ENCODE measurements around the gene TGM2.

TGM2 gene

DNA sequence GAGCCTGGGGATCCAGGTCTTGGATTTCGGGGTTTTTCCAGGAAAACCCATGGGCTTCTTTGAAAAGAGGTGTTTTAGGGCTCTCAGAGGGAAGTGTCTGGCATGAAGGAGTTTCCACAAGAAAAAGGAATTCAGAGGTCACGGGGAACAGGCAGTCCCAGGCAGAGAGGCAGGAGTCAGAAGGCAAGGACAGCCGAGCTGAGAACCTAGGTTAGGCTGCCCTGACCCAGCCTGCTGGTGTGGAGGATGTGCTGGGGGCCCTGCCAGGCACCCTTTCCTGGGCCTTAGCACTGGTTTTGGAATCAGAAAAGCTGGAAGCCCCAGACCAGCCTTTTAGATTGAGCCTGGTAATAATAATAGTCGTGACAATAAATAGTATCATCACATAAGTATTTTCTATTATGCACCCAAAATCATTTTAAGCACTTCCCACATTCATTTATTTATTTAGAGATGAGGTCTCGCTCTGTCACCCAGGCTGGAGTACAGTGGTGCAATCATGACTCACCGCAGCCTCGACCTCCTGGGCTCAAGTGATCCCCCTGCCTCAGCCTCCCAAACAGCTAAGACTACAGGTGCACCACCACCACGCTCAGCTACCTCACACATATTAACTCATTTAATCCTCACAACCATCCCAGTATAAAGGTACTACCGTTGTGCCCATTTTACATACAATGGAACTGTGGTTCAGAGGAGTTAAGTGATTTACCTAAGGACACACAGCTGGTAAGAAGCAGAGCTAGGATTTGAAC, 19.9 kb downstream of the TGM2 start:
- no peak for DNase-seq (ENCODE audit: low spot score)

DNA sequence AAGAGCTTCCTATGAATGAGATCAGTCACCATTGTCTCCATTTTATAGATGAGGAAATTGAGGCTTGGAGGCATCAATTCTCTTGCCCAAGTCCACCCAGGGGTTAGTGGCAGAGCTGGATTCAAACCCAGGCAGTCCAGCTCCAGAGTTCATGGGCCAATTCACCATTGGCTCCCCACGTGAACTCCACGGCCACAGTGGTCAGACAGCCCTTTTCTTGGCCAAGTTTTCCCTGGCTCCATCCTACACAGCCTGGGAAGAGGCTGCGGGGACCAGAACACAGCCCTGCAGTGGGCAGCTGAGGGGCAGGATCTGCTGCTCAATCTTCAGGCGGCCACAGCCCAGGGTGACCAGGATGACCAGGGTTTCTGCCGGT, 20.5 kb downstream of the TGM2 start:
- DNase-seq (ENCODE audit: low spot score): no peak

DNA sequence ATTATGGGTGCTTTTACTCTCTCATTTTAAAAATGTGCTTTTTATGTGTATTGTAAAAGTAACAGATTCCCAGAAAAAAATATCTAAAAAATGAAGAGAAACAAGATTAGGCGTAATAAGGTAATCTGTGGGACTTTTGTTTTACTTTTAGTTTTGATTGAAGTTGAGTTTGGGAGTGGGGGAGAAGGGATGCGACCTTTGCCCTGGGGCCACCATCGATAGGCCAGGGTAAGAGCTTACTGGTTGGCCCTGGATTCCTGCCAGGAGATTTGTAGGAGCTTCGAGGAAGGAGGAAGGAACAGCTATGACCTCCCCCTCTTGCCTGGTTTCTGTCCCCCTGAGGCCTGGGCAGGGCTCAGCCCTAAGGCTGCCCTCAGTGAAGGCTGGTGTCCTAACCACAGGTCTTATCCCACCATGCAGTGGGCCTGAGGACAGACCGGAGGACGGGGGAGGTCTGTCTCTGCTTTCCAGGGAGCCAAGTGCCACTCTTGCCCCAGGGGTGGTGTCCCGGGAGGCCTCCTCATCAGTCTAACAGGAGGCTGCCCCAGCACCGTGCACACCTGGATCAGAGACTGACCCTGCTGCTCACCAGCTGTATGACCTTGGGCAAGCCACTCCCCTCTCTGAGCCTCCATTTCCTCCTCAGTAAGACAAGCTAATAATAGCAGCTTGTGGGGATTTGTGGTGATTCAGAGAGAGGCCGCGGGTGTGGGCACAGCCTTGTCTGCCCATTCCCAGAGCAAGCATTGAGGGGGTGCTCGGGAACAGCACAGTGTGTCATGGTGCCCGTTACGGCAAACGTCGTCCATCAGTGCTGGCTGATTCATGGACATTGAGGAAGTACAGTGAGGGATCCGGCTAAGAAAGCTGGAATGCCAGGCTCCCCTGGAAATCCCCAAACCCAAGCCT, 21.2 kb downstream of the TGM2 start:
- no peak for DNase-seq (ENCODE audit: low spot score)

DNA sequence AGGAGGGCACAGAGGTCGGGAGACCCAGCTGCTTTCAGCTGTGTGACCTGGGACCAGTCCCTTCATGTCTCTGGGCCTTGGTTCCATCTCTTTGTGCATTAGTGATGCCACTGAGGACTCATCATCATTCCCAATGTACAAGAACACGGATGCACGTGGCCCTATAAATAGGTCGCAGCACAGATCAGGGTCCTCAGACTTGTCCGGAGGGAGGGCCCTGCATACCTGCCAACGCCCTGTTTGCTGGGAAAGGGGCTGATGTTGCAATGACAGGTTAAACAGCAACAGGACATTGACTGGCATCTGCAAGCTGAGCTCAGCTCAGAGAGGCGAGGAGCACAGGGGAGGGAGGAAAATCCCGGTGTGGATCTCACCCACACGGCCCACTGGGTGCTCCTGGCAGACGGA, 21.8 kb downstream of the TGM2 start:
- DNase-seq (ENCODE audit: low spot score): no peak

DNA sequence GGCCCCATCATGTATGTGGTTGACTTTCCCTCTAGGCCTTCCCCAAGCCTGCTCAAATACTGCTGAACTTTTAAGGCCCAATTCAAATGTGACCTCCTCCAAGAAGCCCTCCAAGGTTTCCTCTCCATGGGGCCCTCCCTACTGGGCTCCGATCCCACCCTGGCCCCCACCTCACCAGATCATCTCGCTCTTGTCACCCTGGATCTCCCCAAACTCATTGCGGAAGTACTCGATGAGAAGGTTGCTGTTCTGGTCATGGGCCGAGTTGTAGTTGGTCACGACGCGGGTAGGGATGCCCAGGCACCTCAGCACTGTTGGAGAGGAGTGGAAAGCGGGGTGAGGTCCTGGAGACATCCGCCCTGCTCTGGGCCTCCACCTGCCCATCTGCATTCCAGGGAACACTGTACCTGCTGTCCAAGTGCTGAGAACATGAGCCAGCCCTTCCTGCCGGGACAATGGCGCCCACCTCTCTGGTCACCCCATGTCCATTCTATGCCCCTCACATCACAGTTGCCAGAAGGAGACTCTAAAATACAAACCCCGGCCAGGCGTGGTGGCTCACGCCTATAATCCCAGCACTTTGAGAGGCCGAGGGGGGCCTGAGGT, 23.1 kb downstream of the TGM2 start:
- DNase-seq (ENCODE audit: low spot score): no peak

DNA sequence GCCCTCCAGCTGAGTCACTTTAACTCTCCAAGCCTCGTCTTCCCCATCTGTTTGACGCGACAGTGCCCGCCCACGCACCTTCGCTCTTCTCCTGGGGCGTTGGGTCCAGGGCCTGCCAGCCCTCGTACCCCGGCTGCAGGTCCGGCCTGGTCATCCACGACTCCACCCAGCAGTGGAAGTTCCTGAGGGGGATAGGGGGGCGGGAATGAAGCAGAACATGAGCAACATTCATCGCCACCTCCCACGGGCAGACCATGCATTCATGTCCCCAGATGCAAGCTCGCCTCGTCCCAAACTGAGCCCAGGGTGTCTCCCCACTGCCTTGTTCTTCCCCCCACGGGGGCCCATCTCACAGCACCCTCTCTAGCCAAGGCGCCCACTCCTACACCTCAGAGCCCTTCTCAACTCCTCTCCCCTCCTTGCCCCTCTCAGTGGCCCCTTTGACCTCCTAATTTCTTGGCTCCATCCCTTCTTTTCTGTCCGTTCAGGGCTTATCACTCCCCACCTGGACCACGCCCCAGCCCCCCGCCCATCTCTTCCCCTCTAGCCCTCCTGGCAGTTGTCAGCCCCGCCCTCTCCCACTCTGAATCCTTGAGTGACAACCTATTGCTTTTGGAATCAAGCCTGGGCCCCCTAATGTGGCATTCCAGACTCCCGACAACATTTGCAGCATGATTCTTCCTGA, 23.7 kb downstream of the TGM2 start:
- no peak for DNase-seq (ENCODE audit: low spot score)

DNA sequence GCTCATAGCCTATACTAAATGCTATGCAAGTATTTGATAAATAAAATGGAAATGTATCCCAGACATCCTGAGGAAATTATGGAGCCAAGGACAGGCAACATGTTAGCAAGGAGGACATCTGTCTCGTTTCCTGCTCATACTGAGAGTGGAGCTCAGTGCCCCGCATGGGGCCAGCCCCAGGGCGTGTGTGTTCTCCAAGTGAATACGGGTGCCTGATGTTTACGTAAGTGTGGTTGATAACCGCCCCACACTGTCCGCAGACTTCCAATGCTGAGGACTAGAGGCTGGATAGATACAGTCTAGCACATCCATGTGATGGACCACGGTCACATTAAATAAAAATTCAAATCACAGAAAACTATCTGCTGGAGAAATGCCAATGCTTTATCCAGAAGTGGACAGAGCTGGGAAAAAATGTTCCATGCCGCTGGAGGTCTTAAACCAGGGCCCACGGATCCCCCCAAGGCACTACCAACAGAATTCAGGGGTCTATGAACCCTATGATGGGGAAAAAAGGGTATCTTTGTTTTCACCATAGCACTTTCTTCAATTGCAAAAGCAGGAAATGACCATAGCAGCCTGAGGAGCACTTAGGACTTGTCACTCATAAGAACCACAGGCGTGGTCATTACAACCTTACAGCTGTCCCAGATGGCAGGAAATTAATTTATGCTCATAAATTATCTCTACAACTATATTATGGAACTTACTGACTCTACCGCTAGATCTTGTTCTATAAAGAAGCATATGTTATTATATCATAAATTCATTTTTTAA, 24.9 kb downstream of the TGM2 start:
- DNase-seq (ENCODE audit: low spot score): no peak

DNA sequence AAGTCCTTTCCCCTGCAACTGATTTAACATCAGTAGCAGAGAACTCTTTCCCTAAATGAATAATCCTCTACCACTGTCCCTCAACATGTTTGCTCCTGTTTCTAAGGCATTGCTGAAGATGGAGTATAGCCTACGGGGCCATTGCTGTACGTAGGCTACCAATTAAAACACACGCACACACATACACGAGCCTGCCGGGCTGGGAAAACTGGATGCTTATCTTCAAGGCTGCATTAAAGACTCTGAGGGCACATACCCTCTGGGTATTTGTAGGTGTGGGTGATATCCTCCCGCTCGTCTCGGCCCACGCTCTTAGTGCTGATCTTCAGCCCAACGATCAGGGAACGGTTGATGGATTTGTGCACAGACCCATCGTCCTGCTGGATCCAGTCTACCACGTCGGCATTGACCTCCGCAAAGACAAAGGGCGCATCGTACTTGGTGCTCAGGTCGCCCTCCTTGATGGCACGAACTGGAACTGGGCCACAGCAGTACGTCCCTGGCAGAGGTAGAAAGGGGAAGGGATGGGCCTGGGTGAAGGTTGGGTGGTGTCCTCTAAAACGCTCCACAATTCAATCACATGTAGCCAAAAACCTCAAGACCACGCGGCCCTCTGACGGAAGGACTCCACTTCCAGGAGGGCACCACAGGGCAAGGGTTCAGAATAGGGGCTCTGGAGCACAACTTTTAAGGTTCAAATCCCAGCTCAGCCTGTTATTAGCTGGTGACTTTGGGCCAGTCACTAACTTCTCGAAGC, 25.7 kb downstream of the TGM2 start:
- DNase-seq (ENCODE audit: low spot score): no peak

DNA sequence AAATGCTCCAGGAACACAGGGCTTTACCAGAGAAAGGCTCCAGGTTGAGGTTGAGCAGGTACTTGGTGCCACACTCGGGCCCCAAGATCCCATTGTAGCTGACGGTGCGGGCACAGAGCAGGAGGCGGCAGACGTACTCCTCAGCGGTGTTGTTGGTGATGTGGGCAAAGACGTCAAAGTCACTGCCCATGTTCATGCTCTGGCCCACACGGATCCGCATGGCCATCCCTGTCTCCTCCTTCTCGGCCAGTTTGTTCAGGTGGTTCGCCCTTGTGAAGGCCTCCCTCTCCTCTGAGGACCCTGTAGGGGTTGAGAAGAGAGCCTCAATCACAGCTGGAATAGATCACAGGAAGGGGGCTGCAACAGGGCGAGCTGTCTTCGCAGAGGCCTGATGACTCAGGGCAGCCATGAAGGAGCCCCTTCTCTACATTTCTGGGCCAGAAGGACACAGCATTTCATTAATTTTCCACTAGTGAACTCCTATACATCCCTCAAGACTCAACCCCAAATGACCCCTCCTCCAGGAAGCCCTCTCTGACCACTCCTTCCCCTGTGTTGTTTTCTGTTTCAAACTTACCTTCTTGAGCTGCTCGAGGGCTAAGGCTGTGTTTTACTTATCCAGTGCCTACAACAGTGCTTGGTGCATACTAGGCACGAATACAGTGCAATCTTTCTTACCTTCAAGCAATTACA, 26.8 kb downstream of the TGM2 start:
- no peak for DNase-seq (ENCODE audit: low spot score)

DNA sequence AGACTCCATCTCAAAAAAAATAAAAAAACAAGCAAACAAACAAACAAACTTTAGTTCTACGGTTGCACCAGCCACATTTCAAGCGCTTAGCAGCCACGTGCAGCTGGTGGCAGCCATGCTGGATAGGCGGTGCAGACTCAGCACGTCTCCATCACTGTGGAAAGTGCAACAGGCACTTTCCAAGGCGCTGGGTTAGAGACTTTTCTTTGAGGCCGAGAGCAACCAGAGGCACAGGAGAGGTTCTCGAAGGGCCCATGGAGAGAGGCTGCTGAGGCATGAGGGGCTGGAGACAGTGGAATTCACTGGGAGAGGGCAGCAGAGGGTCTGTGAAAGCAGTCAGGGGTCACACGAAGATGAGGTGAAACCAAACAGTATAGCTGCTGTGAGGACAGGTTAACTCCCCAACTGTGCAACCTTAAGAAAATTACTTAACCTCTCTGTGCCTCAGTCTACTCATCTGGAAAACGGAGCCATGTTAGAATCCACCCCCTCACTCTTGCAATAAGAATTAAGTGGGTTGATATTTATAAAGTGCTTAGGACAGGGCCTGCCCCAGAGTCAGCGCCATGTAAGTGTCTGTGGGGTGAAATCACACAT, 27.5 kb downstream of the TGM2 start:
- DNase-seq (ENCODE audit: low spot score): no peak

DNA sequence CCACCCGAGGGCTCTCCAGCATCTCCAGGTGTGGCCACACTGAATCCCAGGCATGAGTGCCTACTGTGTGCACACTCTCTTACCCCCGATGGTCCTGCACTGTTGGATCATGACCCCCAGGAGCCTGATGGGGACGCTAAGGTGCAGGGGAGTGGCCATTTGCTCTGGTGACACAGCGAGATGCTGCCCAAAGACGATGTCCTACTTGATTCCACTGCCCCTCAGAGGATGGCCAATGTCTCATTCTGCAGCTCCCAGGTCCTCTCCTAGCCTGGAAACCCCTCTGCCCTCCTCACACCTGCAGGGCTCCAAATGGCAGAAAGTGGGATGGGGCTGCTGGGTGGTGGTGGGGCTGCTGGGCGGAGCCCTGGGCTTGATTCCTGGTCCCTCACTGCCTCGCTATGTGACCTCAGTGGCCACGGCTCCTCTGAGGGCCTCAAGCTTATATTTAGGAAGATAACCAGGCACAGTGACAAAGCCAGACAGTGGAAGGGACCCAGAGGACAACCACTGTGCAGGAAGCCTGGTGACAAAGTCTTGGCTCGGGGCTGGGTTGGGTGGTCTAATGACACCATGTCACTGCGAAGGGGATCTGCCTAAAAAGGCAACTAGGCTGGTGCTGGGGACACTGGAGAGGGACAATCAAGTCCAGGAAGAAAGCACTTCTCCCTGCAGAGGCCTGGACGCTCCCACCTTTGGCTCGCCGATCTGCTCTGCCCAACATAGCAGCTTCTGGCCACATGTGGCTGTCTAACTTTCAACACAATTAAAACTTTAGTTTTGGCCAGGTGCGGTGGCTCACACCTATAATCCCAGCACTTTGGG, 28.4 kb downstream of the TGM2 start:
- DNase-seq (ENCODE audit: low spot score): no peak

DNA sequence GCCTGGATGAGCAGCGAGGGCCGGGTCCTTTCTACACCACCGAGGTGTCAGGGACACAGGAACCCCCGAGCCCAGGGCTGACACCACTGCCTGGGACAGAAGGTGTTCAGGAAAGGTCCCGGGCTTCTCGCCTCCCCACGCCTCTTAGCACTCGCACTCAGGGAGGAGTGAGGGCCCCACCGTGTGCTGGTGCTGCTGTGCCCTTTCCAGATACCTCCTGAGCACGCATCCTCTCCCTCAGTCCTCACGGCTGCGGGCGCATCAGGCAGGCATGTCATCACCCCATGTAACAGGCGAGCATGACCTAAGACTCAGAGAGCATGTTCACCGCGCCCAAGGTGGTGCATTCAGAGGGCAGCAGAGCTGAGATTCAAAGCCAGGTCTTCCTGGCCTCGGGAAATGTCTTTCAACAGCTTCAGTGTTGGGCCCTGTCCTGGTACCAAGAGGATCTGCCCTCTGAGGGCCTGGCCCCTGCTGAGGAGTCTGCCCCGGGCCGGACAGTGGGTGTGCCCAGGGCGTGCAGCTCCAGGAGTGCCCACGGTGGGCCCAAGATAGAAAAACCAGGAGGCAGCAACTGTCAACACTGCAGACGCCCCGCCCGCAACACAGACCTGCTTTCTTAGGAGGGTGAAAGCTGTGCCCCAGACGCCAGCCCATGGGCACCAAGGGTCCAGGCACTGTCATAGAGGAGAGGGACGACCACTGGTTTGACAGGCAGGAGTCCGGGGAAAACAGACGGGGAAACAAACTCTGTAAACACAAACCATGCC, 29.2 kb downstream of the TGM2 start:
- no peak for DNase-seq (ENCODE audit: low spot score)

DNA sequence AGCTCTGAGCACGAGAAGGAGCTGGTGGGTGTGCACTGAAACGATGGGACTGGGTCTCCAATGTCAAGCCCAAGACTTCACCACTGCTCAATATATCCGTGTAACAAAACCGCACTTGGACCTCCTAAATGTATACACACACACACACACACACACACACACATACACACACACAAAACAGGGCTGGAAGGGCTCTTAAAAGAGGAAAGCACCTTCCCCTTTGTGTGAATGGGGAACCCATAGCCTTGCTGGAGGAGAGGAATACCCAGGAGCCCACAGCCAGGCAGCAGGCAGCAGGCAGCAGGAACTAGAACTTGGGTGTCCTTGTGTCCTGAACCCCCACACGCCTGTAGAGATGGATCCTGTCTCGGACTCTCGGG, 29.8 kb downstream of the TGM2 start:
- no peak for DNase-seq (ENCODE audit: low spot score)

DNA sequence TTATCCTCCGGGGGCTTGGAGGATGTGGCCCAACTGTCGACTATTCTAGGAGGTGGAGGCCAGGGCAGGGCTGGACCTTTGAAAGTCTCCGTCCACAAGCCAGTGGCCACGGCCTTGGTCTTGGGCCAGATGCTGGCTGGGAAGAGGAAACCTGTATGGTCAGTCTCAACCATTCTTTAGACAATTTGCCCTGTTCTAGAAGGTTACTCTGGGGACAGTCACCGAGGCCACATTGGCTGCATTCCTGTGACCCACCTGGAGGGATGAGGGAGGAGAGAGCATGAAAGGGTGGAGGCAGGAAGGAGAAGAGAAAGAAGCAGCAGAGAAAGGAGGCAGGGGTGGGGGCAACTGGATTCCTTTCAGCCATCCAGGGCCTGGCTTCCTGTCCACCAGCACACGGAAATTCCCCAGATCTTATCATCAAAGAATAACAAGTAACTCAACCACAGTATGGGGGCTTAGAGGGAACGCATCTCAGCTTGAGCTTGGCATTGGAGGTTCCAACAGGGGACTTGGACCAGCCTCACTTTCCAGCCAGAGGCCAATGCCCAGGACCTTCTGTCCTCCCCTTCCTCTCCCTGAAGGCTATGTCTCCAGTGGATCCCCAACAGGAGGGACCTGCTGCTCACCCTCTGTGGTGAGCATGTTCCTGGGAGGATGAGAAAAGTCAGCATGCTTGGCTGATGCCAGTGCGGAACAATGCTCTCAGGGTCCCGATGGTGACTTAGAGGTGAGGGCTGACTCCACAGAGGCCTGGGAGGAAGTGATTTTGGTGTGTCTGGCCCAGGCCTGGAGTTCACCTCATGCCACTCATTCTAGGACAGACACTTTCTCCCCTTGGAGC, 30.4 kb downstream of the TGM2 start:
- peak; percentile 60 for DNase-seq (ENCODE audit: low spot score)

DNA sequence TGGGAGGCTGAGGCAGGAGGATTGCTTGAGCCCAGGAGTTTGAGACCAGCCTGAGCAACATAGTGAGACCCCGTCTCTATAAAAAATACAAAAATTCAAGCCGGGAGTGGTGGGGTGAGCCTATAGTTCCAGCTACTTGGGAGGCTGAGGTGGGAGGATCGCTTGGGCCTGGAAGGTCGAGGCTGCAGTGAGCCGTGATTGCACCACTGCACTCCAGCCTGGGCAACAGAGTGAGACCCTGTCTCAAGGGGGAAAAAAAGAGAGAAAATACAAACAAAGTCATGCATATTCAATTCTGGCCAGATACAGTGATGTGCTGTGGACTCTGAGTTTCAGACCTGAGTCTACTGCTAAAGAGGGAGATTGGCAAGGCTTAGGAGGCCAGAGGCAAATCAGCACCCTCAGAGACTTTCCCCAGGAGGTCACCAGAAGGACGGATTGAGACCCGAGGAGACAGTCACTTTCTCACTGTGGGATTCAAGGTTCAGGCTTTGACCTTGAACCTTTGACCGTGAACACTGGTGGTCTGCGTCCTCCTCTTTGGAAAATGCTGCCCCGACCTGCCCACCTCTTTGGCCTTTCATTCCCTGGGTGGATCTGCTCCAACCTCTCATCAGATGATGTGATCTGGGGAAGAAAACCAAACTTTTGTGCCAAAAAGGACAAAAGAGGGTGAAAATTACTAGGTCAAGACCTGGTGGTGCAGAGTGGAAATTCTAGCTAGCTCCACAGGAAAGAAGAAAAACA, 31.2 kb downstream of the TGM2 start:
- no peak for DNase-seq (ENCODE audit: low spot score)

DNA sequence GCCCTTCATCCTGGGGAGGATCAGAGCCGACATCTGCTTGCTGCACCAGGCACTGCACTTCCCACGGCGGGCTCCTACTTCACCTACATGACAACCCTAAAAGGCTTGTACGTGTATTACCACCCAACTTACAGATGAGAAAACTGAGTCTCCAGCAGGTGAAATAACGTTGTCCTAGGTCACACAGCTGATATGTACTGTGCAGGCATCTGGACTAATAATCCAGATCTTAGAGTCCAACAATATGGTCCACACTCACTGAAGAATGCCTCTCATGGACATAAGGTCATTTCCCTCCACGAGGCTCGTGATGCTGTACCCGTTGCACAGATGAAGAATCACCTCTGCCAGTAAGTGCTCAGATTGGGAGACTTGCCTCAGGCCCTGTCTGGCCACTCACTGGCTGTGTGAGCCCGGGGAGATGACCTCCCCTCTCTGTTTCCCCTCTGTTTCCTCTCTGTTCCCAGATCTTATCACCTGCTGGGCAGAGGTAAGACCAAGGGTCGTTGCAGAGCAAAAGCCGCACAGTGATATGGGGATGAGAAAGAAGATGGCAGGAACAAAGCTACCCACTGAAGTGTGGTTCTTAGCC, 32.1 kb downstream of the TGM2 start:
- no peak for DNase-seq (ENCODE audit: low spot score)

All from iPS-NIHi11 (cell line).